Activated CD8-positive, alpha-beta memory T cell treated with anti-CD3 and anti-CD28 coated beads for 4 hours (primary cell): ENCODE measurements around the gene KXD1.

Experiments used
- DNase-seq, 2 donors: peaks; one replicate each; pipeline ENCODE4 v3.0.0-alpha.2; 2020; ENCODE audit warnings: low read depth in 2 of 2

KXD1 gene

GRCh38 chr19:18601875-18602274 lies 44.2 kb downstream of the KXD1 start:
- DNase-seq: no peak

- DNase-seq: no peak
Measured at GRCh38 chr19:18603255-18603957, 45.7 kb downstream of the KXD1 start.

GRCh38 chr19:18603958-18604819 lies 46.5 kb downstream of the KXD1 start:
- no peak for DNase-seq

- no peak for DNase-seq
Measured at GRCh38 chr19:18604820-18605159, 47.1 kb downstream of the KXD1 start.

GRCh38 chr19:18605196-18605545 lies 47.5 kb downstream of the KXD1 start:
- no peak for DNase-seq

- DNase-seq: no peak
Measured at GRCh38 chr19:18605546-18606280, 48.0 kb downstream of the KXD1 start.

GRCh38 chr19:18606281-18607225 lies 48.9 kb downstream of the KXD1 start, which contains the start of gene CRLF1:
Gene CRLF1, minus strand, starts transcription at chr19:18606799. Its CDS starts 143 bp downstream, at chr19:18606656.
- DNase-seq: no peak

- DNase-seq: no peak
Measured at GRCh38 chr19:18607226-18608101, 49.8 kb downstream of the KXD1 start.

- DNase-seq: no peak
Measured at GRCh38 chr19:18608102-18608804, 50.6 kb downstream of the KXD1 start.

GRCh38 chr19:18608805-18609716 lies 51.4 kb downstream of the KXD1 start:
- no peak for DNase-seq

GRCh38 chr19:18609717-18610051 lies 52.0 kb downstream of the KXD1 start:
- DNase-seq: no peak

- no peak for DNase-seq
Measured at GRCh38 chr19:18610245-18610555, 52.5 kb downstream of the KXD1 start.

GRCh38 chr19:18610556-18611326 lies 53.1 kb downstream of the KXD1 start:
- DNase-seq: no peak

- no peak for DNase-seq
Measured at GRCh38 chr19:18611327-18612050, 53.8 kb downstream of the KXD1 start.

- no peak for DNase-seq
Measured at GRCh38 chr19:18612051-18612771, 54.5 kb downstream of the KXD1 start.

GRCh38 chr19:18612772-18613588 lies 55.3 kb downstream of the KXD1 start, which contains the start of gene TMEM59L:
Gene TMEM59L, plus strand, starts transcription at chr19:18612870. Its CDS starts 89 bp downstream, at chr19:18612959.
- DNase-seq: no peak
